ENCODE results near the gene CDKN2D.
"Not testable (repeated sequence)": the region's sequence is repeated elsewhere in the genome, so short reads cannot be mapped to it uniquely, and the experiment has no call there.

CDKN2D gene

GRCh38 chr19:10533646-10534386 is 35.0 kb downstream of the CDKN2D start:
- DNase-seq = no peak
- intact Hi-C loops (cut with DNase I) = no loop called here

DNA sequence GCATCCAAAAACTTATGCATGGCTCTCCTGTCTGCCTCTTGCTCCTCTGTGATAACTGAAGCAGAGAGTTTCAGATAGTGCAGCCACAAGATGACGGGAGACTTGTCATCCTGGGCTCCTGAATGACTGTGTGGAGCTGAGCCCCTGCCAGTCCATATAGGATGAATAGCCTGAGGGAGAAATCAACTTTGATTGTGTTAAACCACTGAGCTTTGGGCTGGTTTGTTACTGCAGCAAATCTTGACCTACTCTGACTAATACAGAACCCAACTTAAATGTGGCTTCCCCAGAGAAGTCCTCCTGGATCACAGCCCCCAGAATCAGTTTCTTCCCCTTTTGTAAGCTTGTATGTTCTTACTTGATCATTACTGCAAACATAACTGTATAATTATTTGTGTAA is 36.3 kb downstream of the CDKN2D start:
- no peak for DNase-seq
- intact Hi-C loops (cut with DNase I) = no loop called here

DNA sequence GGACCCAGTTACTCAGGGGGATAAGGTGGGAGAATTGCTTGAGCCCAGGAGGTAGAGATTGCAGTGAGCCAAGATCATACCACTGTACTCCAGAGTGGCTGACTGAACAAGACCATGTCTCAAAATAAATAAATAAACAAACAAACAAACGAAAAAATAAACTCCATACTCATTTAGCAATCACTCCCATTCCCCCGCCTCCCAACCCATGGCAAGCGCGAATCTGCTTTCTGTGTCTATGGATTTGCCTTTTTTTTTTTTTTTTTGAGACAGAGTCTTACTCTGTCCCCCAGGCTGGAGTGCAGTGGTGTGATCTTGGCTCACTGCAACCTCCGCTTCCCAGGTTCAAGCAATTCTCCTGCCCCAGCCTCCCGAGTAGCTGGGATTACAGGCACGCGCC is 41.9 kb downstream of the CDKN2D start:
- intact Hi-C loops (cut with DNase I); DNase-seq: not testable (repeated sequence)

GRCh38 chr19:10525636-10526035 is 43.1 kb downstream of the CDKN2D start:
- intact Hi-C loops (cut with DNase I) = no loop called here
- no peak for DNase-seq

DNA sequence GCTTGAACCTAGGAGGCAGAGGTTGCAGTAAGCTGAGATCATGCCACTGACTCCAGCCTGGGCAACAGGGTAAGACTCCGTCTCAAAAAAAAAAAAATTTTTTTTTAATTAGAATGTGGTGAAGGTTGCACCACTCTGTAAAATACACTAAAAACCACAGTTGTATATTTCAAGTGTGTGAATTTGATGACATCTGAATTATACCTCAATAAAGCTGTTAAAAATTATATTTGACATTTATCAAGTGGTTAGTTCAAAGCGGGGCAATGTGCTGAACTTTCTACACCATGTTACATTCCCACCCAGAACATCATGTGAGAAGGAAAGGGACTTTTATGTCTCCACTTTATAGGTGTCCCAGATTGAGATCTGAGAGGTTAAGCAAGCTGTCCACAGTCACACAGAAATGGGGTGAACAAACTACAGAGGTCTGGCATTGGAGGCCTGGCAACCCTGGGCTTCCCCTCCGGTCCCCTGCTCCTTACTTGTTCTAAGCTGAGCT is 45.6 kb downstream of the CDKN2D start:
- DNase-seq = no peak
- intact Hi-C loops (cut with DNase I) = no loop called here

GRCh38 chr19:10521461-10522171 is 47.2 kb downstream of the CDKN2D start:
- intact Hi-C loops (cut with DNase I) = no loop called here
- peak in 1 of 10 donors; percentile 74 for DNase-seq

- intact Hi-C loops (cut with DNase I) = no loop called here
- no peak for DNase-seq
Measured at GRCh38 chr19:10520652-10521318, 48.0 kb downstream of the CDKN2D start.

DNA sequence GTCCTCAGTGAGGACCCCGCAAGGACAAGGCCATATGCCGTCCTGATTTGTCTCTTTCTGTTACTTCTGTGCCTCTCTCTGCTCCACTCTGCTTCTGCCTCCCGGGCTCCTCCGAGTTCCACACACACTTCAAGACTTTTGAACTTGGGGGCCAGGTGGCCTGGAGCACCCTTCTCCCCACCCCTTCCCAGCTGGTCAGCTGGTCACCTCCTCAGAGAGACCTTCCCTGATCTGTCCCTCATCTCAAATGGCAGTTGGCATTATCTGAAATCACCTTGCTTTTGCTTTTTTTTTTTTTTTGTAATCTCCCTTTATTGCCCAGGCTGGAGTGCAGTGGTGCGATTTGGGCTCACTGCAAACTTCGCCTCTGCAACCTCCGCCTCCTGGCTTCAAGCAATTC is 49.4 kb downstream of the CDKN2D start:
- intact Hi-C loops (cut with DNase I) = no loop called here
- no peak for DNase-seq

- intact Hi-C loops (cut with DNase I) = no loop called here
- peak in 4 of 10 donors; percentile 15 to 88 (median 46) for DNase-seq
Measured at GRCh38 chr19:10518444-10519361, 50.1 kb downstream of the CDKN2D start.

GRCh38 chr19:10517760-10518443 is 50.9 kb downstream of the CDKN2D start:
- intact Hi-C loops (cut with DNase I) = no loop called here
- peak in 7 of 10 donors; percentile 31 to 94 (median 54) for DNase-seq

GRCh38 chr19:10517361-10517759 is 51.4 kb downstream of the CDKN2D start, which contains the start of gene S1PR5:
Gene S1PR5, minus strand, starts transcription at chr19:10517447. Its CDS starts 2,436 bp downstream, at chr19:10515011.
- intact Hi-C loops (cut with DNase I) = no loop called here
- peak; percentile 71 to 98 (median 82) for DNase-seq

DNA sequence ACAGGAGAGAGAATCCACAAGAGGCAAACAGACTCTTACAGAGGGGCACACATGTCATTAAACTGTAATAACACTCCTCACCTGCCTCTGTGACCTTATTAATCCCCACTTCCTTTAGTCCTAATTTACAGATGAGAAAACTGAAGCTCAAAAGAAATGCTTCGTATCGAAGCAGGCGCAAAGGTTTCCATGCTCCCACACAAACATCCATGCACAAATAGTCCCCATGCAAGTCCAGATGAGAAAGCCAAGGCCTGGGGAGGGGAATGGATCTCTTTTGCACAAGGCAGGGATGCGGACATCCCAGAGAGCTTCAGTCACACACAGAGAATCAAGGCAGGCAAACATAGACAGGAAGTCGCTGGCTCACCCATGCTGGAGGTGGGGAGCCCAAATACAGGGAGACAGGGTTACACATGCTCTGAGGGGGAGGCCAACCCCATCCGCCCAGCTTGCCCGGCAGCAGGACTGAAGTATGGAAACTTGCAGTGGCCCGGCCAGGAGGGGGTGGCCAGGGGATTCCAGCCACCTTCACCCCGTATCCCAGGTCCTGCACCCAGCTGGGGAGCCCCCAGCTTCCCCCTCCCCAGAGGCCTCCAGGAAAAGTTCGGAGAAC is 52.0 kb downstream of the CDKN2D start:
- DNase-seq = no peak
- intact Hi-C loops (cut with DNase I) = no loop called here
